Measurements from ENCODE around the gene AHCYL1.

- TF ChIP-seq POLR2A (IDR thresholded peaks at IDR 0.05; ENCODE audit: low read length) (no peak), GATA1 (IDR thresholded peaks at IDR 0.05; ENCODE audit: low read depth, low read length) (no peak)
These were observed 36.3 kb upstream of the AHCYL1 start for GRCh38 chr1:109948285-109948630.

Data from erythroblast (primary cell).